HL-60 (cell line): Measurements from ENCODE around the gene SCIN.
"Not testable (repeated sequence)": the region's sequence is repeated elsewhere in the genome, so short reads cannot be mapped to it uniquely, and the experiment has no call there.

Source experiments
- DNase-seq, 2 experiments: peaks; one replicate each; pipeline ENCODE4 v3.0.0-alpha.2; 2010 to 2020; ENCODE audit warnings: low read depth in 1 of 2, low spot score in 1 of 2
- H3K27ac ChIP-seq: fragments of 250-450 bp; sonication (Bioruptor Pico); replicated peaks from 2 replicates; pipeline ENCODE4 v1.5.1; 2020; ENCODE audit warnings: mild to moderate bottlenecking, moderate library complexity
- H3K27me3 ChIP-seq: fragments of 250-450 bp; sonication (Bioruptor Pico); 2 replicates; pipeline ENCODE4 v1.5.1; 2021; ENCODE audit warnings: mild to moderate bottlenecking, moderate library complexity; ENCODE audit not compliant: insufficient read depth, poor library complexity, severe bottlenecking
- H3K4me3 ChIP-seq: replicated peaks from 2 replicates; pipeline ENCODE4 v1.5.1; 2011; ENCODE audit warnings: mild to moderate bottlenecking, control low read depth, low read length; ENCODE audit not compliant: insufficient read depth
- GABPA ChIP-seq: IDR thresholded peaks from 2 replicates; pipeline ENCODE4 v1.6.1; 2012; ENCODE audit warnings: low read depth
- POLR2AphosphoS5 ChIP-seq: IDR thresholded peaks from 2 replicates; pipeline ENCODE4 v1.6.1; 2012; ENCODE audit warnings: low read depth
- REST ChIP-seq: IDR thresholded peaks from 2 replicates; pipeline ENCODE4 v1.6.1; 2012; ENCODE audit warnings: low read depth; ENCODE audit not compliant: insufficient replicate concordance
- SPI1 ChIP-seq: IDR thresholded peaks from 2 replicates; pipeline ENCODE4 v1.6.1; 2012; ENCODE audit warnings: low read depth, mild to moderate bottlenecking, borderline replicate concordance
- TF ChIP-seq, protein P1 (sequence below): IDR thresholded peaks from one replicate; pipeline ENCODE4 v1.5.1; 2011; ENCODE audit warnings: low read length, control low read depth, inconsistent platforms; ENCODE audit not compliant: insufficient read depth

SCIN gene

DNA sequence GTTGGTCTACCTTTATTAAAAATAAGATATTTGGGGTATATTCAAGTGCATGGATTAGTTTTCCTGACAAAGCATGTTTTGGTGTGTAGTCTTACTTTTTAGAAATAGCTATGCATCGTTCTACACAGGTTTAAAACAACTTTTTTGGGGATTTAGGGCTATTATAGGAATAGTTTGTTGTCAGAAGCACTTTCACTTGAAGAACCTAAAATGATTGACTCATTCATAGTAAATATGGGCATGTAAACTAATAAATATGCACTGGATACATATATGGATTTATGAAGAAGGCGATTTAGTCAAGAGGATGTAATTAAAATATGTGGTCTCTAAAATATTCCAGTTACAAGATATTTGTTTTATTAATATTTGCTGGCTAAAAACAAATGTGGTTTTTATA is 118.9 kb downstream of the SCIN start:
- no peaks in the 10 kb centered on the region for H3K27me3 ChIP-seq
- TF ChIP-seq SPI1 (no peak), POLR2AphosphoS5 (no peak), REST (no peak), GABPA (no peak)
- TF ChIP-seq, protein P1, sequence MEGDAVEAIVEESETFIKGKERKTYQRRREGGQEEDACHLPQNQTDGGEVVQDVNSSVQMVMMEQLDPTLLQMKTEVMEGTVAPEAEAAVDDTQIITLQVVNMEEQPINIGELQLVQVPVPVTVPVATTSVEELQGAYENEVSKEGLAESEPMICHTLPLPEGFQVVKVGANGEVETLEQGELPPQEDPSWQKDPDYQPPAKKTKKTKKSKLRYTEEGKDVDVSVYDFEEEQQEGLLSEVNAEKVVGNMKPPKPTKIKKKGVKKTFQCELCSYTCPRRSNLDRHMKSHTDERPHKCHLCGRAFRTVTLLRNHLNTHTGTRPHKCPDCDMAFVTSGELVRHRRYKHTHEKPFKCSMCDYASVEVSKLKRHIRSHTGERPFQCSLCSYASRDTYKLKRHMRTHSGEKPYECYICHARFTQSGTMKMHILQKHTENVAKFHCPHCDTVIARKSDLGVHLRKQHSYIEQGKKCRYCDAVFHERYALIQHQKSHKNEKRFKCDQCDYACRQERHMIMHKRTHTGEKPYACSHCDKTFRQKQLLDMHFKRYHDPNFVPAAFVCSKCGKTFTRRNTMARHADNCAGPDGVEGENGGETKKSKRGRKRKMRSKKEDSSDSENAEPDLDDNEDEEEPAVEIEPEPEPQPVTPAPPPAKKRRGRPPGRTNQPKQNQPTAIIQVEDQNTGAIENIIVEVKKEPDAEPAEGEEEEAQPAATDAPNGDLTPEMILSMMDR = no peak
- no peak for DNase-seq
- no peak overlapping the region for H3K4me3 ChIP-seq
- H3K27ac ChIP-seq = no peak overlapping the region

GRCh38 chr7:12690041-12690878 is 119.7 kb downstream of the SCIN start:
- TF ChIP-seq SPI1 = no peak
- no peak for TF ChIP-seq POLR2AphosphoS5
- no peak for TF ChIP-seq GABPA
- no peak for TF ChIP-seq REST
- TF ChIP-seq, protein P1 = no peak
- DNase-seq = no peak
- Histone ChIP-seq H3K27ac (no peak overlapping the region), H3K27me3 (no peaks in the 10 kb centered on the region), H3K4me3 (no peak overlapping the region)

- H3K27me3 ChIP-seq, DNase-seq, H3K4me3 ChIP-seq, H3K27ac ChIP-seq: not testable (repeated sequence)
Measured at GRCh38 chr7:12691388-12691787, 120.9 kb downstream of the SCIN start.

DNA sequence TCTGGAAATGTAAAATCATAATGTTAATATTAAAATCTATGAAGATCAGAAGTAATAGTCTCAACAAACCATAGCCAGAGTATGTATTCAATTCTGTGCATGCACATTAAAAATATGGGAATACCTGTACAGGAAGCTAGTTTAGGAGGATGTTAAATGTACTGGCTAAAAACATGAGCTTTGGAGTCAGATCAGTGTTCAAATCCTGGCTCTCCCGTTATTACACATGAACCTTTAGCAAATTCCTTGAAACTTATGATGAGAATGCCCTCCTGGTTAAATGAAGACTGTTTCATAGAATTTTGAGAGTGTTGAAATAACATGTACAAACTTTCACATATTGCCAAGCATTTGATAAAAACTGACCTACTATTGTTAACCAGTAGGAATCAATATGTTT is 121.5 kb downstream of the SCIN start:
- no peak overlapping the region for H3K4me3 ChIP-seq
- TF ChIP-seq REST = no peak
- TF ChIP-seq GABPA = no peak
- TF ChIP-seq SPI1 = no peak
- TF ChIP-seq, protein P1 = no peak
- TF ChIP-seq POLR2AphosphoS5 = no peak
- H3K27ac ChIP-seq = no peak overlapping the region
- H3K27me3 ChIP-seq = no peaks in the 10 kb centered on the region
- DNase-seq = no peak
